Smooth muscle cell (in vitro differentiated cells): ENCODE data around the gene INSC. TPM values are rescaled to one million over a fixed set of nuclear protein-coding genes. Genes with fewer than 3 reads are reported as not detected.

Experiments
- DNase-seq: peaks from one replicate; lab custom pipeline; 2025; ENCODE audit not compliant: unreplicated experiment; lab: John Stamatoyannopoulos, UW
- H2AFZ ChIP-seq: fragments of 200-600 bp; sonication (generic); 2 replicates; pipeline ENCODE4 v1.6.0; 2016; ENCODE audit warnings: antibody characterized with exemption, low read depth, mild to moderate bottlenecking
- H3F3A ChIP-seq: fragments of 200-600 bp; sonication (generic); 2 replicates; pipeline ENCODE4 v1.6.0; 2017; ENCODE audit warnings: antibody characterized with exemption, low read depth
- H3K27ac ChIP-seq: fragments of 200-600 bp; sonication (generic); 2 replicates; pipeline ENCODE4 v1.5.1; 2016; ENCODE audit warnings: low read depth, mild to moderate bottlenecking
- H3K27me3 ChIP-seq: fragments of 200-600 bp; sonication (generic); 2 replicates; pipeline ENCODE4 v1.6.1; 2016; ENCODE audit warnings: low read depth, mild to moderate bottlenecking
- H3K36me3 ChIP-seq: fragments of 200-600 bp; sonication (generic); 2 replicates; pipeline ENCODE4 v1.5.1; 2016; ENCODE audit warnings: low read depth
- H3K4me1 ChIP-seq: fragments of 200-600 bp; sonication (generic); 2 replicates; pipeline ENCODE4 v1.5.1; 2016; ENCODE audit warnings: low read depth
- H3K4me2 ChIP-seq: fragments of 200-600 bp; sonication (generic); 2 replicates; pipeline ENCODE4 v1.6.0; 2016; ENCODE audit warnings: mild to moderate bottlenecking
- H3K4me3 ChIP-seq: fragments of 200-600 bp; sonication (generic); 2 replicates; pipeline ENCODE4 v1.5.1; 2016; ENCODE audit warnings: mild to moderate bottlenecking
- H3K79me2 ChIP-seq: fragments of 200-600 bp; sonication (generic); 2 replicates; pipeline ENCODE4 v1.6.0; 2016; ENCODE audit warnings: low read depth, mild to moderate bottlenecking
- H3K9ac ChIP-seq: fragments of 200-600 bp; sonication (generic); 2 replicates; pipeline ENCODE4 v1.6.0; 2016; ENCODE audit warnings: low read depth
- H3K9me3 ChIP-seq: fragments of 200-600 bp; sonication (generic); replicated peaks from 2 replicates; pipeline ENCODE4 v1.5.1; 2016; ENCODE audit warnings: low read depth
- H4K20me1 ChIP-seq: fragments of 200-600 bp; sonication (generic); 2 replicates; pipeline ENCODE4 v1.6.0; 2016; ENCODE audit warnings: low read depth
- CTCF ChIP-seq: fragments of 200-600 bp; sonication (generic); IDR thresholded peaks from 2 replicates; pipeline ENCODE4 v1.5.1; 2017; ENCODE audit warnings: borderline replicate concordance, mild to moderate bottlenecking, antibody characterized with exemption; ENCODE audit not compliant: insufficient read depth, poor library complexity, severe bottlenecking
- WGBS: methylation state at CpG from one replicate; pipeline ENCODE4 v1.1.7; 2016; ENCODE audit warnings: low lambda C conversion rate; 5-methylcytosine and 5-hydroxymethylcytosine counted together
- polyA plus RNA-seq: library from polyadenylated mRNA; unstranded; fragments of >200 nt; fragmentation: Nextera tagmentation; extraction: Ambion mirVana; gene quantifications from 2 replicates; pipeline ENCODE4 v1.2.1, GENCODE V29; 2016
- total RNA-seq: library from RNA; depleted of rRNA; stranded (reverse); fragments of >200 nt; gene quantifications from 2 replicates; pipeline ENCODE4 v1.2.3, GENCODE V29; 2014

The INSC gene
- total and polyA plus RNA-seq, 2 experiments from 2014 or later, result not detected

- TF ChIP-seq CTCF, result no peak
- Histone ChIP-seq H3K4me2 (no peak overlapping the region), H2AFZ (no peak overlapping the region), H3K9me3 (no peaks in the 10 kb centered on the region), H3K27me3 (peaks cover 45% of the 10 kb centered on the region), H3K79me2 (no peaks in the 10 kb centered on the region), H4K20me1 (no peaks in the 10 kb centered on the region), H3K4me3 (no peak overlapping the region), H3F3A (no peaks in the 10 kb centered on the region), H3K27ac (no peak overlapping the region), H3K36me3 (no peaks in the 10 kb centered on the region), H3K9ac (no peak overlapping the region), H3K4me1 (no peaks in the 10 kb centered on the region)
- WGBS, result 89% methylated on average over 5 of the region's 5 CpGs
- no peak for DNase-seq
Measured at GRCh38 chr11:15115686-15116085, 963 bp downstream of the INSC start.

GRCh38 chr11:15117751-15118150 lies 3.0 kb downstream of the INSC start:
- Histone ChIP-seq H3K27me3 (peaks cover 45% of the 10 kb centered on the region), H3K9ac (no peak overlapping the region), H3K36me3 (no peaks in the 10 kb centered on the region), H4K20me1 (no peaks in the 10 kb centered on the region), H3K9me3 (no peaks in the 10 kb centered on the region), H3K27ac (no peak overlapping the region), H3F3A (no peaks in the 10 kb centered on the region), H3K4me2 (no peak overlapping the region), H3K79me2 (no peaks in the 10 kb centered on the region), H2AFZ (no peak overlapping the region), H3K4me3 (no peak overlapping the region), H3K4me1 (no peaks in the 10 kb centered on the region)
- WGBS, result 86% methylated on average over 4 of the region's 4 CpGs
- DNase-seq, result no peak
- no peak for TF ChIP-seq CTCF

GRCh38 chr11:15118431-15118830 lies 3.7 kb downstream of the INSC start:
- H3K79me2 ChIP-seq, result no peaks in the 10 kb centered on the region
- no peak overlapping the region for H3K4me2 ChIP-seq
- H3K36me3 ChIP-seq, result no peaks in the 10 kb centered on the region
- no peaks in the 10 kb centered on the region for H3K9me3 ChIP-seq
- no peak overlapping the region for H3K9ac ChIP-seq
- no peaks in the 10 kb centered on the region for H4K20me1 ChIP-seq
- no peak overlapping the region for H3K4me3 ChIP-seq
- H3K4me1 ChIP-seq, result no peaks in the 10 kb centered on the region
- no peak overlapping the region for H3K27ac ChIP-seq
- DNase-seq, result no peak
- no peaks in the 10 kb centered on the region for H3F3A ChIP-seq
- no peak overlapping the region for H2AFZ ChIP-seq
- TF ChIP-seq CTCF, result no peak
- peaks cover 45% of the 10 kb centered on the region for H3K27me3 ChIP-seq

GRCh38 chr11:15119352-15119751 lies 4.6 kb downstream of the INSC start:
- H3K27ac ChIP-seq, result no peak overlapping the region
- H3K9ac ChIP-seq, result no peak overlapping the region
- no peaks in the 10 kb centered on the region for H3K9me3 ChIP-seq
- H3K4me3 ChIP-seq, result no peak overlapping the region
- H2AFZ ChIP-seq, result no peak overlapping the region
- H3K4me2 ChIP-seq, result no peak overlapping the region
- no peaks in the 10 kb centered on the region for H3F3A ChIP-seq
- WGBS, result 86% methylated on average over 4 of the region's 4 CpGs
- no peak for TF ChIP-seq CTCF
- H4K20me1 ChIP-seq, result no peaks in the 10 kb centered on the region
- H3K4me1 ChIP-seq, result no peaks in the 10 kb centered on the region
- peaks cover 38% of the 10 kb centered on the region for H3K27me3 ChIP-seq
- no peak for DNase-seq
- no peaks in the 10 kb centered on the region for H3K36me3 ChIP-seq
- H3K79me2 ChIP-seq, result no peaks in the 10 kb centered on the region
